GM12872 (cell line): ENCODE results near the gene PBXIP1.

Experiments used
- TF ChIP-seq, protein P1 (sequence below): IDR thresholded peaks from 3 replicates; pipeline ENCODE4 v1.5.1; 2011; ENCODE audit warnings: low read depth, mild to moderate bottlenecking, low read length, moderate library complexity; ENCODE audit not compliant: insufficient read depth

The PBXIP1 gene

GRCh38 chr1:154938604-154939399 lies 17.1 kb downstream of the PBXIP1 start:
- TF ChIP-seq, protein P1, sequence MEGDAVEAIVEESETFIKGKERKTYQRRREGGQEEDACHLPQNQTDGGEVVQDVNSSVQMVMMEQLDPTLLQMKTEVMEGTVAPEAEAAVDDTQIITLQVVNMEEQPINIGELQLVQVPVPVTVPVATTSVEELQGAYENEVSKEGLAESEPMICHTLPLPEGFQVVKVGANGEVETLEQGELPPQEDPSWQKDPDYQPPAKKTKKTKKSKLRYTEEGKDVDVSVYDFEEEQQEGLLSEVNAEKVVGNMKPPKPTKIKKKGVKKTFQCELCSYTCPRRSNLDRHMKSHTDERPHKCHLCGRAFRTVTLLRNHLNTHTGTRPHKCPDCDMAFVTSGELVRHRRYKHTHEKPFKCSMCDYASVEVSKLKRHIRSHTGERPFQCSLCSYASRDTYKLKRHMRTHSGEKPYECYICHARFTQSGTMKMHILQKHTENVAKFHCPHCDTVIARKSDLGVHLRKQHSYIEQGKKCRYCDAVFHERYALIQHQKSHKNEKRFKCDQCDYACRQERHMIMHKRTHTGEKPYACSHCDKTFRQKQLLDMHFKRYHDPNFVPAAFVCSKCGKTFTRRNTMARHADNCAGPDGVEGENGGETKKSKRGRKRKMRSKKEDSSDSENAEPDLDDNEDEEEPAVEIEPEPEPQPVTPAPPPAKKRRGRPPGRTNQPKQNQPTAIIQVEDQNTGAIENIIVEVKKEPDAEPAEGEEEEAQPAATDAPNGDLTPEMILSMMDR = 0 out of 3 replicates have a peak, but pooled peaks have one; percentile 11

GRCh38 chr1:154937988-154938386 lies 17.9 kb downstream of the PBXIP1 start:
- TF ChIP-seq, protein P1 = no peak

DNA sequence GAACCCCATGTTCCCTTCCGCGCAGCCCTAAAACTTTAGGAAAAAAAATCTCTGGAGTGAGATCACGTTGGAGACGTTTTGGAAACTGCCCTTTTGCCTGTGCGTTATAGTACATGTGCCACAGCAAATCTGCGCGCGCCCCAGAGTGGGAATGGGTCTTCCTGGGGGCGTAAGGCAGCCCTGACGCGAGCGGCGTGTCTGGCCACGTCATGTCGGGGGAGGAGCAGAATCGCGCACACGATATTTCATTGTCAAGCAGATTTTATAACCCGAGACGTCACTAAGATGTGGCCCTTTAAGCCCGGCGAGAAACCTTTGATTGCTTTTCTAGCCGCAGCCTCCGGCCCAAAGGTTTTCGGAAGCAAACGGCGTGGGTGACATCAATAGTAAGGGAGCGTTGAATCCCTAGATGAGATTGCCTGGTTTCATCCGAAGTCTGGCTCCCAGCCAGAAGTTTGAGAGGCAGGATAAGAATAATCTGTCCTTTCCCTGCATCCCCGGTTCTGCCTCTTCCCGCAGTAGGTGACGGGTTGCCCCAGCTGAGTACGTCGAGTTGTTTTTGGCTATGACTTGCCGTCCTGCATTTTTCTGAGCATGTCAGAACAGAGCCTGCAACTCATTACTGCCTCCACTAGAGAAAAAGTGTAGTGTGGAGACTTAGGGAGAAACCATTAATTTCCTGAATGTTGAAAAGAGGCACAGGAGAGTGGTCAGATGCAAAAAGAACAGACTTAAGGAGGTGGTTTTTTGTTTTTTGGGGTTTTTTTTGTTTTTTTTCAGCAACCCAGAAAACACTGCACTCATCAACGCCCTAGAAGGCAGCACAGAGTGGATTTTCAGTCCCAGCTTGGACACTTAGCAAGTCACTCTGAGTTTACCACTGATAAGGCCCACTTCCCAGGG lies 18.6 kb downstream of the PBXIP1 start:
- TF ChIP-seq, protein P1 = peak; percentile 41; the same call in 2 of the 3 replicates

DNA sequence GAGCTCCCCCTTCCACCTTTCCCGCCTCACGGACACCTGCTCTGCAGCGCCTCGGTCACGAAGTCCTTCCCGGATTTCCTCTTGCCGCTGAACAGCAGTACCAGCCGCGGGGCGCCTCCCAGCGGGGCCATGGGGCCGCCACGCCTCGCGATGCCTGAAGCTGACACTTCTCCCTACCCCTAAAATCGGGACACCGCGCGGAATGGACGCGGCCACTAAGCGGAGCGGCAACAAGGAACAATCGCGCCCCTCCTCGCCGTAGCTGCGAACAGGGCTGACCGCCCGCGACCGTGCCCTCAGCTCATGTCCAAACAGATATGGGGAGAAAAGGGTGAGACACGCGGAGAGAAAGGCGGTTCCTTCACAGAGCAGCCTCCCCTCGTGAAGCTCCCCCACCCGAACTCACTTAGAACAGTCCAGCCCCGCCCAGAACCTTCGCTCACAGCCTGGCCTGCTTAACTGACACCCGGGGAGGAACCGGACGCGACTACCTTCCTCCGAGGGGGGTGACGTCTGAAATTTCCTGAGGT lies 19.3 kb downstream of the PBXIP1 start, which contains the start of gene PMVK:
TSS of gene PMVK (minus strand) at position 165 of the 530 bp plus-strand sequence. CDS start at position 131, 34 bp downstream.
- TF ChIP-seq, protein P1 = peak; percentile 38; the same call in 2 of the 3 replicates

DNA sequence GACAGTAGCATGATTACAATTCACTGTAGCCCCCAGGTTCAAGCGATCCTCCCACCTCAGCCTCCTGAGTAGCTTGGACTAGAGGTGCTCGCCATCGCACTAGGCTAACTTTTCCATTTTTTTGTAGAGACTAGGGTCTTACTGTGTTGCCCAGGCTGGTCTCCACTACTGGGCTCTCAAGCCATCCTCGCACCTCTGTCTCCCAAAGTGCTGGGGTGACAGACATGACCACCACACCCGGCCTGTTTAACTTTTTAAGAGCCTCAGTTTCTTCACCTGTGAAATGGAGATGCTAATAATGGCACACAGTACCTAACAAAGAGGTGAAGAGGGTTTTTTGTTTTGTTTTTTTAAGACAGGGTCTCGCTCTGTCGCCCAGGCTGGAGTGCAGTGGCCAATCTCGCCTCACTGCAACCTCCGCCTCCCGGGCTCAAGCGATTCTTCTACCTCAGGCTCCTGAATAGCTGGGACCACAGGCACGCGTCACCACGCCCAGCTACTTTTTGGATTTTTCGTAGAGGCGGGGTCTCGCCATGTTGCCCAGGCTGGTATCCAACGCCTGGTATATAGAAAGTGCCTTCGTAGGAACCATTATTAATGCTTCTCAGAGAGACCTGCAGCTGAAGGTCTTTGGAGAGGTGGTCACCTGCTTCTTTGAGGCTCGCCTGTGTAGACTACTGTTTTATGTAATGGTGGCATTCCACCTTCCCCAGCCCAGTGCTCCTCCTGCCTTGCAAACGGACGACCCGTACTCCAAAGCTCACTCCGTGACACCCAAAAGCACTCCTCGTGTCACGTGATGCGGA lies 19.9 kb downstream of the PBXIP1 start:
- TF ChIP-seq, protein P1 = no peak

- TF ChIP-seq, protein P1 = no peak
Observed at GRCh38 chr1:154934358-154934948, 21.4 kb downstream of the PBXIP1 start.
